ENCODE data around the gene ADCY2. TPM values are rescaled to one million over a fixed set of nuclear protein-coding genes. Genes with fewer than 3 reads are reported as not detected.

Gene ADCY2
- total and polyA plus RNA-seq, 2 experiments from 2014 or later, result 23.8 to 74.9 TPM

GRCh38 chr5:7794311-7794710, 398.4 kb downstream of the ADCY2 start:
- peak; percentile 66 for ATAC-seq
- Histone ChIP-seq H3K79me2 (replicated peaks; ENCODE audit: insufficient read depth) (no peaks in the 10 kb centered on the region), H3F3A (replicated peaks; ENCODE audit: low read depth) (no peaks in the 10 kb centered on the region), H3K4me2 (no peak overlapping the region), H4K20me1 (replicated peaks; ENCODE audit: insufficient read depth) (no peaks in the 10 kb centered on the region), H2AFZ (no peak overlapping the region), H3K4me3 (no peak overlapping the region), H3K4me1 (ENCODE audit: insufficient read depth) (peaks cover 8% of the 10 kb centered on the region; the same call in 1 of the 2 replicates), H3K27me3 (ENCODE audit: insufficient read depth) (no peaks in the 10 kb centered on the region), H3K36me3 (ENCODE audit: insufficient read depth) (peaks cover 3% of the 10 kb centered on the region; the same call in 1 of the 2 replicates), H3K9me2 (ENCODE audit: insufficient read depth) (no peaks in the 10 kb centered on the region; the same call in 1 of the 2 replicates), H3K27ac (ENCODE audit: low read depth) (no peak overlapping the region)
- TF ChIP-seq ZNF114 (CRISPR knock-in tag; IDR thresholded peaks at IDR 0.05) (no peak), ZNF331 (CRISPR knock-in tag; IDR thresholded peaks at IDR 0.05; ENCODE audit: low read depth) (no peak), CREB1 (CRISPR knock-in tag; IDR thresholded peaks at IDR 0.05; ENCODE audit: low read depth) (no peak), ETS1 (IDR thresholded peaks at IDR 0.05) (no peak), REST (IDR thresholded peaks at IDR 0.05; ENCODE audit: unreplicated experiment) (no peak), JUNB (IDR thresholded peaks at IDR 0.05; ENCODE audit: unreplicated experiment) (no peak), STAT1 (IDR thresholded peaks at IDR 0.05; ENCODE audit: unreplicated experiment) (no peak), EZH2phosphoT487 (IDR thresholded peaks at IDR 0.05; ENCODE audit: unreplicated experiment) (no peak), POLR2AphosphoS5 (IDR thresholded peaks at IDR 0.05; ENCODE audit: low read depth) (no peak), ZNF462 (CRISPR knock-in tag; IDR thresholded peaks at IDR 0.05) (no peak), EZH2 (IDR thresholded peaks at IDR 0.05; ENCODE audit: low read depth, unreplicated experiment) (no peak)
- peak; percentile 43 for DNase-seq (ENCODE audit: low spot score)
- Mint-ChIP-seq H3K27ac (peak overlapping the region; percentile 36), H3K9me3 (no peaks in the 10 kb centered on the region; the same call in 1 of the 3 replicates), H3K4me3 (no peak overlapping the region), H3K36me3 (ENCODE audit: low read depth) (peaks cover 41% of the 10 kb centered on the region), H3K27me3 (ENCODE audit: insufficient read depth, low read depth, poor library complexity) (peaks cover 6% of the 10 kb centered on the region), H3K4me1 (peaks cover 44% of the 10 kb centered on the region)

Measured in GM23338 (cell line).